Spleen (tissue), 7 donors: Measurements from ENCODE around the gene PPP1R12B.
"Not testable (repeated sequence)": the region's sequence is repeated elsewhere in the genome, so short reads cannot be mapped to it uniquely, and the experiment has no call there.

Experiments
- CTCF ChIP-seq, 11 experiments: fragments of 200-600 bp in 7 of 11; fragments of 450-650 bp in 4 of 11; sonication (generic) in 4 of 11; IDR thresholded peaks in 8 of 11; conservative IDR thresholded peaks in 3 of 11; 1 replicate in 7 of 11; 2 replicates in 4 of 11; pipeline versions ENCODE4 v1.4.0 to v1.8.0; 2016 to 2021; ENCODE audit warnings: antibody characterized with exemption in 11 of 11, inconsistent platforms in 4 of 11, mild to moderate bottlenecking in 1 of 11
- POLR2A ChIP-seq, 3 donors: fragments of 450-650 bp; IDR thresholded peaks; one replicate each; pipeline ENCODE4 v1.5.1; 2017; ENCODE audit warnings: antibody characterized with exemption in 3 of 3, mild to moderate bottlenecking in 1 of 3
- POLR2AphosphoS5 ChIP-seq, 3 donors: sonication (generic); formaldehyde crosslinking; IDR thresholded peaks; one replicate each; pipeline ENCODE4 v1.5.1; 2017; ENCODE audit warnings: antibody characterized with exemption in 3 of 3
- donor health status: DM: no; HTN: no; CAD: no; lungs with moderate emphysema.
- donor health status: DM: no; HTN: no; CAD: no.
- donor health status: DM: no; HTN: no; CAD: no.

GRCh38 chr1:202381867-202382266 is 33.4 kb downstream of the PPP1R12B start:
- TF ChIP-seq POLR2AphosphoS5 (IDR thresholded peaks at IDR 0.05); CTCF (IDR thresholded peaks at IDR 0.05 in 8 of 11, conservative IDR thresholded peaks at IDR 0.05 in 3 of 11); POLR2A (IDR thresholded peaks at IDR 0.05): not testable (repeated sequence)
